Fibroblast of lung (primary cell): ENCODE data around the gene COL4A2. TPM values are rescaled to one million over a fixed set of nuclear protein-coding genes. Genes with fewer than 3 reads are reported as not detected.

Experiments used
- DNase-seq, 2 donors: peaks; one replicate each; pipeline versions ENCODE4 v3.0.0 to v3.0.0-alpha.2; 2010; ENCODE audit warnings: low read depth in 2 of 2
- H2AFZ ChIP-seq: 2 replicates; pipeline ENCODE4 v1.5.1; 2012; ENCODE audit warnings: low read length, control low read depth, inconsistent platforms
- H3K27ac ChIP-seq: 2 replicates; pipeline ENCODE4 v1.5.1; 2011; ENCODE audit warnings: low read length, control low read depth; ENCODE audit not compliant: insufficient read depth
- H3K27me3 ChIP-seq: 2 replicates; pipeline ENCODE4 v1.5.1; 2011; ENCODE audit warnings: mild to moderate bottlenecking, low read length; ENCODE audit not compliant: control insufficient read depth, insufficient read depth
- H3K36me3 ChIP-seq: 2 replicates; pipeline ENCODE4 v1.5.1; 2011; ENCODE audit warnings: low read length; ENCODE audit not compliant: control insufficient read depth, insufficient read depth
- H3K4me1 ChIP-seq: 2 replicates; pipeline ENCODE4 v1.5.1; 2011; ENCODE audit warnings: low read length; ENCODE audit not compliant: control insufficient read depth, insufficient read depth; ENCODE audit errors: extremely low read depth
- H3K4me2 ChIP-seq: 2 replicates; pipeline ENCODE4 v1.5.1; 2011; ENCODE audit warnings: low read length, control low read depth; ENCODE audit not compliant: insufficient read depth; ENCODE audit errors: extremely low read depth
- H3K4me3 ChIP-seq, 4 experiments: fragments of 200-600 bp in 1 of 4; sonication (generic) in 1 of 4; replicated peaks in 1 of 4; 2 replicates each; pipeline ENCODE4 v1.5.1; 2011 to 2016; ENCODE audit warnings: low read length in 4 of 4, low read depth in 3 of 4, mild to moderate bottlenecking in 3 of 4, control low read depth in 2 of 4, inconsistent platforms in 1 of 4, mixed read lengths in 1 of 4; ENCODE audit not compliant: insufficient read depth in 1 of 4; ENCODE audit errors: control extremely low read depth in 1 of 4
- H3K79me2 ChIP-seq: 2 replicates; pipeline ENCODE4 v1.5.1; 2012; ENCODE audit warnings: mild to moderate bottlenecking, low read length, inconsistent platforms; ENCODE audit not compliant: control insufficient read depth, insufficient read depth
- H3K9ac ChIP-seq: 2 replicates; pipeline ENCODE4 v1.5.1; 2011; ENCODE audit warnings: mild to moderate bottlenecking, low read length, control low read depth; ENCODE audit not compliant: insufficient read depth
- H3K9me3 ChIP-seq: 2 replicates; pipeline ENCODE4 v1.5.1; 2012; ENCODE audit warnings: low read depth, low read length; ENCODE audit not compliant: control insufficient read depth, insufficient read depth
- H4K20me1 ChIP-seq: 2 replicates; pipeline ENCODE4 v1.5.1; 2011; ENCODE audit warnings: low read length; ENCODE audit not compliant: control insufficient read depth, insufficient read depth; ENCODE audit errors: extremely low read depth
- EZH2 ChIP-seq: IDR thresholded peaks from 2 replicates; pipeline ENCODE4 v1.5.1; 2012; ENCODE audit warnings: low read length, control low read depth, mild to moderate bottlenecking; ENCODE audit errors: missing control alignments
- polyA minus RNA-seq: library from RNA; depleted of rRNA, polyadenylated mRNA; stranded (reverse); fragments of >200 nt; gene quantifications from 2 replicates; pipeline ENCODE4 v1.2.3, GENCODE V29; 2011; ENCODE audit warnings: low replicate concordance
- polyA plus RNA-seq, 2 donors: library from polyadenylated mRNA; depleted of rRNA in 1 of 2; stranded (reverse) in 1 of 2; unstranded in 1 of 2; fragments of >200 nt; gene quantifications; 2 replicates each; pipeline ENCODE4 v1.2.1, GENCODE V29; 2011 to 2012; ENCODE audit warnings: missing spikeins in 1 of 2
- total RNA-seq: library from RNA; depleted of rRNA; stranded (reverse); fragments of >200 nt; gene quantifications from 2 replicates; pipeline ENCODE4 v1.2.1, GENCODE V29; 2014
- TF ChIP-seq, protein P1 (sequence below), 2 donors: IDR thresholded peaks in 1 of 2; conservative IDR thresholded peaks in 1 of 2; 1 replicate in 1 of 2; 2 replicates in 1 of 2; pipeline ENCODE4 v1.5.1; 2011 to 2012; ENCODE audit warnings: low read length in 2 of 2, control low read depth in 1 of 2, inconsistent platforms in 1 of 2, low read depth in 1 of 2, mild to moderate bottlenecking in 1 of 2

COL4A2 gene
- total RNA-seq: 93.1 and 123 TPM in 2 replicates
- 43.8 and 463 TPM in 2 replicates for polyA plus RNA-seq
- polyA plus RNA-seq (2012): 52.1 and 712 TPM in 2 replicates
- 56.9 and 841 TPM in 2 replicates for polyA minus RNA-seq

DNA sequence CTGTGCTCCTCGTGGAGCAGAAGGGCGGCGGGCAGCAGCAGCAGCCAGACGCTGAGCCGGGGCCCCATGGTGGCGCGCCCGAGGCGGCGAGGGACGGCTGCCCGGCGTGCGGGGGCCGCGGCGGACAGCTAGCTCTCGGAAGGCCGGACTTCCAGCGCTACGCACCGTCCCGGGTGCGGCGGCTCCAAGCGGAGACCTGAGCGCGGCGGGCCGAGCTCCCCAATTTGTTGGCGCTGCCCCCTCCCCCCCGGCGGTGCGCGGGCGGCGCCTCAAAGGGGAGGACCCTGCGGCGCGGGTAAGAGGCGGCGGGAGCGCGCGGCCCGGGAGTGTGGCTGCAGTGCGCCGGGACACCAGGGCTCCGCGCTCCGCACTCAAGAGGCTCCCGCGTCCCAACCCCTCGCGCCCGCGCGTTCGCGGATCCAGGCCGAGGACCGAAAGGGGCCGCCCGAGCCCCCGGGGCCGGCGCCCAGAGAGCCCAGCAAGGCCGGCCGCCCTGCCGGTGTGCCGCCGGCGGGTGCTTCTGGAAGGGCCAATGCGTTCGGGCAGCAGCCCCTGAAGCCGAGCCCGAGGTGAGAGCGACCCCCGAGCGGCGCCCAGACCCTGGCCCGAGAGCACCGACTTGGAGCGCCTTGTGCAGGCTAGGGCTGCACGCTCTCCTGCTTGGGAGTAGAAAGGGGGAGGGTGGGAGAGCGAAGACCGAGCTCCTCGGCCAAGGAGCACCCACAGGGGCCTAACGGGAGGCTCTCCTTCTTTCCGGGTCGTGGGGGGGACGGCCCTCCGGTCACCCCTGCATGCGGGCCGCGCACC lies at the start of gene COL4A2, which contains the start of gene COL4A1:
Gene COL4A2, plus strand, starts transcription at position 325 of the 807 bp plus-strand sequence. CDS start 620 bp downstream, outside the sequence.
Gene COL4A1, minus strand, starts transcription at position 198 of the 807 bp plus-strand sequence. Its CDS starts 130 bp downstream, at position 68.
- H3K9me3 ChIP-seq: no peaks in the 10 kb centered on the region
- peaks cover 91% of the 10 kb centered on the region for H3K79me2 ChIP-seq
- TF ChIP-seq, protein P1, sequence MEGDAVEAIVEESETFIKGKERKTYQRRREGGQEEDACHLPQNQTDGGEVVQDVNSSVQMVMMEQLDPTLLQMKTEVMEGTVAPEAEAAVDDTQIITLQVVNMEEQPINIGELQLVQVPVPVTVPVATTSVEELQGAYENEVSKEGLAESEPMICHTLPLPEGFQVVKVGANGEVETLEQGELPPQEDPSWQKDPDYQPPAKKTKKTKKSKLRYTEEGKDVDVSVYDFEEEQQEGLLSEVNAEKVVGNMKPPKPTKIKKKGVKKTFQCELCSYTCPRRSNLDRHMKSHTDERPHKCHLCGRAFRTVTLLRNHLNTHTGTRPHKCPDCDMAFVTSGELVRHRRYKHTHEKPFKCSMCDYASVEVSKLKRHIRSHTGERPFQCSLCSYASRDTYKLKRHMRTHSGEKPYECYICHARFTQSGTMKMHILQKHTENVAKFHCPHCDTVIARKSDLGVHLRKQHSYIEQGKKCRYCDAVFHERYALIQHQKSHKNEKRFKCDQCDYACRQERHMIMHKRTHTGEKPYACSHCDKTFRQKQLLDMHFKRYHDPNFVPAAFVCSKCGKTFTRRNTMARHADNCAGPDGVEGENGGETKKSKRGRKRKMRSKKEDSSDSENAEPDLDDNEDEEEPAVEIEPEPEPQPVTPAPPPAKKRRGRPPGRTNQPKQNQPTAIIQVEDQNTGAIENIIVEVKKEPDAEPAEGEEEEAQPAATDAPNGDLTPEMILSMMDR (conservative IDR thresholded peaks at IDR 0.05 in 1 of 2, IDR thresholded peaks at IDR 0.05 in 1 of 2; ENCODE audit: low read depth in 1 of 2, low read length in 2 of 2): no peak
- TF ChIP-seq EZH2: no peak
- peak within 1 kb of the TSS; percentile 36 for H2AFZ ChIP-seq
- H3K27me3 ChIP-seq: no peaks in the 10 kb centered on the region
- peaks cover 4% of the 10 kb centered on the region for H3K36me3 ChIP-seq
- H3K4me1 ChIP-seq: peaks cover 21% of the 10 kb centered on the region
- peak; percentile 71 to 80 for DNase-seq
- H3K9ac ChIP-seq: peak within 1 kb of the TSS; percentile 95
- peak within 1 kb of the TSS; percentile 97 for H3K4me2 ChIP-seq
- H4K20me1 ChIP-seq: no peaks in the 10 kb centered on the region
- peak within 1 kb of the TSS; percentile 73 for H3K27ac ChIP-seq
- peak within 1 kb of the TSS; percentile 50 to 69 (median 62) for H3K4me3 ChIP-seq

DNA sequence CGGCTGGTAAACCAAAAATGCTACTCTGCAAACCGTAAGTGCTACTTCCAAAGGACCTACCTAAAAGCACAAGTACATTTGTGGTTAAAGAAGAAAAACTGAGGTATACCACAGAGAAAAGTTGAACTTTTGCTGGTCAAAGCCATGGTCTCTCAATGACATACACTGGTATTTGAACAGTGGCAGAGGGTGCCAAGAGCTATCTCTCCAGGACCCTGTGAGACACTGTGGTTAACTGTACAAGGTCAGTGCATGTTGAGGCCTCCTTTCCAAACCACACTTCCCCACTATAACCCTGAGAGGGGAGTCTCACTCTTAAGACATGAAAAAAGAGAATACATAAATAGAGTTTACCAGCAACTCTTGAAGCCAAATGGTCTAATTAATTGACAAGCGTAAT lies 49.7 kb upstream of the COL4A2 start:
- Histone ChIP-seq H3K79me2 (peaks cover 23% of the 10 kb centered on the region), H3K4me3 (no peak overlapping the region), H3K4me1 (peaks cover 19% of the 10 kb centered on the region), H3K27me3 (no peaks in the 10 kb centered on the region), H3K9me3 (no peaks in the 10 kb centered on the region), H2AFZ (no peak overlapping the region), H3K27ac (no peak overlapping the region), H4K20me1 (no peaks in the 10 kb centered on the region), H3K36me3 (no peaks in the 10 kb centered on the region), H3K4me2 (no peak overlapping the region), H3K9ac (no peak overlapping the region)
- TF ChIP-seq, protein P1 (conservative IDR thresholded peaks at IDR 0.05 in 1 of 2, IDR thresholded peaks at IDR 0.05 in 1 of 2; ENCODE audit: low read depth in 1 of 2, low read length in 2 of 2): no peak
- no peak for TF ChIP-seq EZH2
- DNase-seq: no peak

GRCh38 chr13:110258876-110259631 lies 48.0 kb upstream of the COL4A2 start:
- Histone ChIP-seq H3K36me3 (no peaks in the 10 kb centered on the region), H3K9me3 (no peaks in the 10 kb centered on the region), H3K4me3 (peak overlapping the region in 1 of 4 experiments; percentile 17), H2AFZ (no peak overlapping the region), H3K27ac (peak overlapping the region; percentile 8), H3K27me3 (no peaks in the 10 kb centered on the region), H3K4me2 (peak overlapping the region; percentile 59), H3K4me1 (peaks cover 28% of the 10 kb centered on the region), H3K79me2 (peaks cover 30% of the 10 kb centered on the region), H3K9ac (no peak overlapping the region), H4K20me1 (no peaks in the 10 kb centered on the region)
- peak; percentile 22 to 54 for DNase-seq
- no peak for TF ChIP-seq EZH2
- TF ChIP-seq, protein P1 (conservative IDR thresholded peaks at IDR 0.05 in 1 of 2, IDR thresholded peaks at IDR 0.05 in 1 of 2; ENCODE audit: low read depth in 1 of 2, low read length in 2 of 2): no peak
